ENCODE data around the gene MISP.

- no peak for TF ChIP-seq SMARCC2 (IDR thresholded peaks at IDR 0.05)
- no peak for TF ChIP-seq ASH2L (IDR thresholded peaks at IDR 0.05; ENCODE audit: insufficient read length, low read depth, low read length)
- TF ChIP-seq TBL1XR1 (IDR thresholded peaks at IDR 0.05; ENCODE audit: borderline replicate concordance, low read length, partially characterized antibody) = no peak
- no peak for TF ChIP-seq EZH2 (conservative IDR thresholded peaks at IDR 0.05; ENCODE audit: low read depth, low read length)
- TF ChIP-seq ZBTB34 (CRISPR knock-in tag; IDR thresholded peaks at IDR 0.05) = no peak
These were observed 59.4 kb downstream of the MISP start for GRCh38 chr19:810077-810855.

Measured in HepG2 (cell line).